Right ventricle myocardium superior (tissue), 1 donor: ENCODE results near the gene SERPINB6. TPM values are rescaled to one million over a fixed set of nuclear protein-coding genes. Genes with fewer than 3 reads are reported as not detected.
"Not testable (repeated sequence)": the region's sequence is repeated elsewhere in the genome, so short reads cannot be mapped to it uniquely, and the experiment has no call there.

Experiments
- ATAC-seq: fragments of 200-7000 bp; cut with Tn5 transposase; one replicate; pipeline ENCODE4 v1.9.1; 2020; ENCODE audit warnings: mild to moderate bottlenecking; ENCODE audit not compliant: poor library complexity
- DNase-seq: peaks from one replicate; pipeline ENCODE4 v3.0.0-alpha.2; 2020
- intact Hi-C: fragments of 100-400 bp; cut with DNase I; formaldehyde crosslinking; loops from one replicate; pipeline ENCODE4 v1.11.2; 2022
- total RNA-seq: library from RNA; stranded (reverse); fragmentation: NEBNext Ultra II Directional; extraction: Animal tissue kit (Norgen Biotek cat#: 25700); gene quantifications from one replicate; pipeline ENCODE4 v1.2.1, GENCODE V29; 2021
- donor health status: DM: no; HTN: yes; CAD: no; lungs with severe emphysema.

SERPINB6 gene
- total RNA-seq, 1 donor from 2014 or later, result 265 TPM

DNA sequence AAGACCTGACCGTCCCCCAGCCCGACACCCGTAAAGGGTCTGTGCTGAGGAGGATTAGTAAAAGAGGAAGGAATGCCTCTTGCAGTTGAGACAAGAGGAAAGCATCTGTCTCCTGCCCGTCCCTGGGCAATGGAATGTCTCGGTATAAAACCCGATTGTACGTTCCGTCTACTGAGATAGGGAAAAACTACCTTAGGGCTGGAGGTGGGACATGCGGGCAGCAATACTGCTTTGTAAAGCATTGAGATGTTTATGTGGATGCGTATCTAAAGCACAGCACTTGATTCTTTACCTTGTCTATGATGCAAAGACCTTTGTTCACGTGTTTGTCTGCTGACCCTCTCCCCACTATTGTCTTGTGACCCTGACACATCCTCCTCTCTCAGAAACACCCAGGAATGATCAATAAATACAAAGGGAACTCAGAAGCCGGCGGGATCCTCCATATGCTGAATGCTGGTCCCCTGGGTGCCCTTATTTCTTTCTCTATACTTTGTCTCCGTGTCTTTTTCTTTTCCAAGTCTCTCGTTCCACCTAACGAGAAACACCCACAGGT lies 62.2 kb downstream of the SERPINB6 start:
- intact Hi-C loops, DNase-seq, ATAC-seq: not testable (repeated sequence)

DNA sequence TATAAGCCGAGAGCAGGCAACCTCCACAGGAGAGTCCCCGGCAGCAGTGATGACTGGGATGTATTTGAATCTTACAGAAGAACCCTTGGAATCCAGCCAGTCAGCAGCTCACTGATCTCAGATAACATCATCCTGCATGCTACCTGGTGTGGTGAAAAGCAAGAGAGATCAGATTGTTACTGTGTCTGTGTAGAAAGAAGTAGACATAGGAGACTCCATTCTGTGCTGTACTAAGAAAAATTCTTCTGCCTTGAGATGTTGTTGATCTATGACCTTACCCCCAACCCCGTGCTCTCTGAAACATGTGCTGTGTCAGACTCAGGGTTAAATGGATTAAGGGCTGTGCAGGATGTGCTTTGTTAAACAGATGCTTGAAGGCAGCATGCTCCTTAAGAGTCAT lies 62.9 kb downstream of the SERPINB6 start:
- ATAC-seq, intact Hi-C loops, DNase-seq: not testable (repeated sequence)

DNA sequence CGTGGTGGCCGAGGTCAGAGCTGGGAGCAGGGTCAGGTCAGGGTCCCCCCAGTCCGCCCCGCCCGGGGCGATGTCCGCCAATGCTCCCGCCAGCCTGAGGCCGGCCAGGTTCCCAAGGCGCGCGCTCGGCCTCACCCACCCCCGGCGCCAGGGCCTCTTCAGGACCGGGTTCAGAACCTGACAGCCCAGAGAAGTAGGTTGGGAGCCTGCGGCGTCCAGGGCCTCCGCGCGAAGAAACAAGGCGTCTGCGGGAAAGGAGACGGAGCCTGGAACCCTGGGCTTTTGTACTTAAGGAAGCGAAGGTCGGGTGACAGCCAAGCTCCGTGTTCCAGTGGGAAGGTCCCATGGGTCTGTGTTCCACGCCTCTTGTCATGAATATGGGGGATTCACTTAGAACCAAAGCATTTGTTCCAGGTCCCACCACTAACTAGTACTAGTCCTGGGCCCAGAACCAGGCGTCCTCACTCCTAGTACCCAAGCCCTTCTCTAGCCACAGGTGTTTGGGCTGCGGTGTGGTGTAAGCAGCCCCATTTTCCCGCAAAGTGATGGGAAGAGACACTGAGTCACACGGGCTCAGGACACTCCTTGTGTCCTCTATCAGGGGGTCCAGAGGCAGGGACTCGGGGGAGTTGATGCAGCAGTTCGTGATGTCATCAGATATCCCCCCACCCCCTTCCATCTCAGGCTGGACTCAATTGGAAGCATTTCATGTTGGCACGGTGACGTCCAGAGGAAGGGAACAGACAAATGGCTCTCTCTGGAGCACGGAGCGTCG lies 67.8 kb downstream of the SERPINB6 start:
- ATAC-seq, result peak; percentile 75
- DNase-seq, intact Hi-C loops: not testable (repeated sequence)

DNA sequence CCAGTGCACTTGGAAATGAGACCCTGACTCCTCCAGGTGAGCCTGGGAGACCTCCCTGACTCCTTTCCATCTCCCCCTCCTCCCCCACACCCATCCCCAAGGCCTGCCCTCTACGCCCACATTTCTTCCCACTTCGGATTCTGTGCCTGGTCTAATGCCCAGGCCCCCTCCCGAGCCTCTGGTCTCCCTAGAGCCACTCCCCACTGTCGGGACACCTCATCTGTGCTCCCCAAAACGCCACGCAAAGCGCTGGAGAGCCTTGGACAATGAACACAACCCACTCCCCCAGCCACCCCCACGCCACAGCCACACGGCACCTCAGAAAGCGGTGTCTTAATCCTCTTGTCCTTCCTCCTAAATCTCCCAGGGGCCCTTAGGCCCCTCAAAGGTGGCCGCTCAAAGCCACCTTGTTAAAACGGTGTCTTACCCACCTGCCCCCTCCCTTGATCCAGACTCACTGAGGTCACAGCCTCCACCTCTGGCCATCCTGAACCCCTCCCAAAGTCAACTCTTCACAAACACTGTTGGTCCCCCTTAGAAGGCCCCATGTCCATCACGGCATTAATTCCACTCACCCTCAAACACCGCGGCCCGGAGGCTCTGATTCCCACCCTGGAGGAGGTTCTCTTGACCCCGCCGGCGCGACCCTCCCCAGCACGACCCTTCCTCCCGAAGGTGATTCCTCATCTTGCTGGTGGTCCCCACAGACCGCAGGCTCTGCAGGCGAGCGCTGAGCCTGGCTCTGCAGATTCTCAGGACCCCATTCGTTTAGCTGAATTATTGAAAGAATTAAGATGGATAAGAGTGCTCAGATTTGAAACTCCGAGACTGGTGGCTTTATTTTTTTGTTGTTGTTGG lies 69.5 kb downstream of the SERPINB6 start:
- DNase-seq, intact Hi-C loops, ATAC-seq: not testable (repeated sequence)

DNA sequence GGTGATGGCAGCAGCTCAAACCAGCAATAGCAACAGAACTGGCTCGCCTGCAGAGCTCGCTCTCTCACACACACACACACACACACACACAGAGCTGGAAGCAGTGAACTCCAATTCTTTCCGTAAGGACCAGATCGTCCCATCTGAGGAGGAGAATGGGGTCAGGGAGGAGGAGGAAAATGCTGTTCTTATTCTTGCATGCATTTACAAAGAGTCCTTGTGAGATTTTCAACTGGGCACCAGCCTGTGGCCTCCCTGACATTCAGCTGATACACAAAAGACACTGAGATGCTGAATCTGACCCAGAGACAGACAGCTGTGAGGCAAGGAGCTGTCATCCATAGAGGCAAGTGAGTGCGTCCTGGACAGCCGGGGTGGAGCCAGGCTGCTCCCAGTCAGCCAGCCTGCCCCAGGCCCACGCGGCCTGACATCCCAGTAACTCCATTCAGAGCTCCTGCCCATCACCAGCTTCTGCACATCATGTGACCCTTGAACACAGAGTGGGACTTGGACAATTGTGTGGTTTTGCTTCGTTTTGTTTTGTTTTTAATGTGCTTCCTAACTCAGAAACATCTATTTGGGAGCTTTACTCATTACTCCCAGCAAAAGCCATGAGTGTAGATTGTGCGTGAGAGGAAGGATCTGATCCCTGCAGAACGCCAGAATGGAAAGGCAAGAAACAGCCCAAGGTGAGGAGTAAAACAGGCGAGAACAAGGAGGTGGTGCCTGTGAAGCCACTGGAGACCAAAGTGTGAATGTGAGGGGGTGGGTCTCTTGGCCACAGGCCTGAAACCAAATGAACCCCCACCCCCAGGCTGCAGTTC lies 70.3 kb downstream of the SERPINB6 start:
- DNase-seq (no peak), ATAC-seq (no peak)
- intact Hi-C loops, result no loop called here

- DNase-seq (no peak), ATAC-seq (no peak)
- intact Hi-C loops, result no loop called here
Measured at GRCh38 chr6:2900221-2900807, 71.1 kb downstream of the SERPINB6 start.

- ATAC-seq, result no peak
- intact Hi-C loops, result no loop called here
Measured at GRCh38 chr6:2899596-2899995, 71.8 kb downstream of the SERPINB6 start.

More at GRCh38 chr6:2899596-2899995, 71.8 kb downstream of the SERPINB6 start:
- DNase-seq, result no peak

Other genes with a start within 250 kb of the SERPINB6 start
- 1.4 TPM for gene MYLK4, start 220.6 kb downstream of the SERPINB6 start, total RNA-seq
- 39.8 TPM for gene WRNIP1, start 206.2 kb downstream of the SERPINB6 start, total RNA-seq
- gene SERPINB1, start 129.7 kb downstream of the SERPINB6 start, total RNA-seq, result 25.3 TPM
- 2.9 TPM for gene SERPINB9, start 68.3 kb downstream of the SERPINB6 start, total RNA-seq
- 70.5 TPM for gene NQO2, start 28.3 kb upstream of the SERPINB6 start, total RNA-seq
- gene RIPK1, start 96.9 kb upstream of the SERPINB6 start, total RNA-seq, result 6.6 TPM
- gene BPHL, start 147.1 kb upstream of the SERPINB6 start, total RNA-seq, result 22.2 TPM
- gene TUBB2A, start 186.0 kb upstream of the SERPINB6 start, total RNA-seq, result 18.2 TPM